Breast epithelium (tissue), 3 donors: ENCODE data around the gene PRLR.

Source experiments
- POLR2A ChIP-seq: fragments of 450-650 bp; IDR thresholded peaks from one replicate; pipeline ENCODE4 v1.6.1; 2016; ENCODE audit warnings: antibody characterized with exemption, mild to moderate bottlenecking, moderate library complexity
- POLR2AphosphoS5 ChIP-seq, 3 donors: sonication (generic); formaldehyde crosslinking; IDR thresholded peaks; one replicate each; pipeline ENCODE4 v1.6.1; 2017; ENCODE audit warnings: antibody characterized with exemption in 3 of 3
- TF ChIP-seq, protein P1 (sequence below), 3 donors: fragments of 450-650 bp; IDR thresholded peaks; one replicate each; pipeline ENCODE4 v1.5.1; 2016 to 2017; ENCODE audit warnings: antibody characterized with exemption in 3 of 3, mild to moderate bottlenecking in 3 of 3, moderate library complexity in 3 of 3

DNA sequence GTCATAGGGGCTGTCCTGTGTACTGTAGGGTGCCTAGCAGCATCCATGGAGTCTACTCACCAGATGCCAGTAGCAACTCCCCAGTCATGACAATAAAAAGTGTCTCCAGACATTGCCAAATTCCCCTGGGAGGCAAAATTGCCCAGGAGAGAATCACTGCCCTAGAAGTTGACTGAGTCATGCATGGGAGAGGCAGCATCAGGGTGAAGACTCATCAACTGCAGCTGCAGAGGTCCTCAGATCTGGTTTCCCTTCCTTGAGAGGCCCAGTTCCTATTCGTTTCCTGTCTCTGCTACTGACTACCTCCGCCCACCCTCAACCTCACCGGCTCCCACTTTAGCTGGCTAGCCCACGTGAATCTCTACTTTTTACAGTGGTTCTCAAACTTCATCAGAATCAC is 93.9 kb downstream of the PRLR start:
- TF ChIP-seq, protein P1, sequence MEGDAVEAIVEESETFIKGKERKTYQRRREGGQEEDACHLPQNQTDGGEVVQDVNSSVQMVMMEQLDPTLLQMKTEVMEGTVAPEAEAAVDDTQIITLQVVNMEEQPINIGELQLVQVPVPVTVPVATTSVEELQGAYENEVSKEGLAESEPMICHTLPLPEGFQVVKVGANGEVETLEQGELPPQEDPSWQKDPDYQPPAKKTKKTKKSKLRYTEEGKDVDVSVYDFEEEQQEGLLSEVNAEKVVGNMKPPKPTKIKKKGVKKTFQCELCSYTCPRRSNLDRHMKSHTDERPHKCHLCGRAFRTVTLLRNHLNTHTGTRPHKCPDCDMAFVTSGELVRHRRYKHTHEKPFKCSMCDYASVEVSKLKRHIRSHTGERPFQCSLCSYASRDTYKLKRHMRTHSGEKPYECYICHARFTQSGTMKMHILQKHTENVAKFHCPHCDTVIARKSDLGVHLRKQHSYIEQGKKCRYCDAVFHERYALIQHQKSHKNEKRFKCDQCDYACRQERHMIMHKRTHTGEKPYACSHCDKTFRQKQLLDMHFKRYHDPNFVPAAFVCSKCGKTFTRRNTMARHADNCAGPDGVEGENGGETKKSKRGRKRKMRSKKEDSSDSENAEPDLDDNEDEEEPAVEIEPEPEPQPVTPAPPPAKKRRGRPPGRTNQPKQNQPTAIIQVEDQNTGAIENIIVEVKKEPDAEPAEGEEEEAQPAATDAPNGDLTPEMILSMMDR (IDR thresholded peaks at IDR 0.05) = no peak
- no peak for TF ChIP-seq POLR2A
- no peak for TF ChIP-seq POLR2AphosphoS5 (IDR thresholded peaks at IDR 0.05)
